T-cell (primary cell): ENCODE results near the gene KLK10. TPM values are rescaled to one million over a fixed set of nuclear protein-coding genes. Genes with fewer than 3 reads are reported as not detected.

Experiments used
- ATAC-seq, 4 experiments: fragments of 200-7000 bp in 3 of 4; fragments of 150-1000 bp in 1 of 4; cut with Tn5 transposase; replicated peaks in 1 of 4; 1 replicate in 3 of 4; 2 replicates in 1 of 4; pipeline ENCODE4 v1.10.0; 2021; ENCODE audit warnings: moderate library complexity in 3 of 4, mild to moderate bottlenecking in 2 of 4, moderate number of reproducible peaks in 1 of 4
- CTCF ChIA-PET, 2 donors: fragments of 300-600 bp; sonication (Branson Sonifier 250); formaldehyde crosslinking; loops; one replicate each; lab custom pipeline; 2022; ENCODE audit warnings: antibody characterized with exemption in 2 of 2; lab: Charles Lee
- POLR2A ChIA-PET, 2 donors: fragments of 300-600 bp; sonication (Branson Sonifier 250); formaldehyde crosslinking; loops; one replicate each; lab custom pipeline; 2022; ENCODE audit warnings: antibody characterized with exemption in 2 of 2; lab: Charles Lee
- DNase-seq, 35 experiments: peaks; one replicate each; pipeline versions ENCODE4 v3.0.0 to v3.0.0-alpha.2; 2013 to 2023
- H3K27ac ChIP-seq: one replicate; pipeline ENCODE4 v1.5.1; 2013; ENCODE audit warnings: low read length
- H3K27me3 ChIP-seq, 2 experiments: replicated peaks in 1 of 2; 1 replicate in 1 of 2; 2 replicates in 1 of 2; pipeline versions ENCODE4 v1.6.1 to v1.7.0; 2013; ENCODE audit warnings: low read length in 1 of 2, mixed read lengths in 1 of 2; ENCODE audit not compliant: control insufficient read depth in 2 of 2, insufficient read depth in 2 of 2; ENCODE audit errors: extremely low read depth in 1 of 2
- H3K36me3 ChIP-seq, 2 donors: 1 replicate in 1 of 2; 2 replicates in 1 of 2; pipeline versions ENCODE4 v1.6.1 to v1.7.0; 2013; ENCODE audit warnings: low read length in 1 of 2; ENCODE audit not compliant: control insufficient read depth in 2 of 2, insufficient read depth in 1 of 2; ENCODE audit errors: extremely low read depth in 1 of 2
- H3K4me1 ChIP-seq, 2 experiments: 1 replicate in 1 of 2; 2 replicates in 1 of 2; pipeline versions ENCODE4 v1.6.1 to v1.7.0; 2013; ENCODE audit warnings: low read length in 2 of 2, mixed read lengths in 1 of 2; ENCODE audit not compliant: insufficient read depth in 2 of 2, control insufficient read depth in 1 of 2; ENCODE audit errors: extremely low read depth in 1 of 2
- H3K4me3 ChIP-seq, 2 donors: 1 replicate in 1 of 2; 2 replicates in 1 of 2; pipeline versions ENCODE4 v1.5.1 to v1.7.0; 2013; ENCODE audit warnings: mild to moderate bottlenecking in 2 of 2, low read length in 1 of 2, moderate library complexity in 1 of 2; ENCODE audit not compliant: control insufficient read depth in 1 of 2; ENCODE audit errors: extremely low read depth in 1 of 2
- H3K9me3 ChIP-seq: 2 replicates; pipeline ENCODE4 v1.7.0; 2013
- H3K27ac Mint-ChIP-seq, 2 donors: one replicate each; pipeline ENCODE4 v1.8.0; 2020 to 2021; ENCODE audit warnings: mild to moderate bottlenecking in 2 of 2, mixed read lengths in 2 of 2
- H3K27me3 Mint-ChIP-seq, 2 donors: one replicate each; pipeline ENCODE4 v1.8.0; 2021 to 2022; ENCODE audit warnings: mixed read lengths in 2 of 2
- H3K36me3 Mint-ChIP-seq: one replicate; pipeline ENCODE4 v1.8.0; 2021; ENCODE audit warnings: mixed read lengths
- H3K4me1 Mint-ChIP-seq, 3 donors: one replicate each; pipeline ENCODE4 v1.8.0; 2020 to 2022; ENCODE audit warnings: mixed read lengths in 3 of 3, mild to moderate bottlenecking in 1 of 3
- H3K4me3 Mint-ChIP-seq, 3 donors: one replicate each; pipeline ENCODE4 v1.8.0; 2020 to 2022; ENCODE audit warnings: mild to moderate bottlenecking in 3 of 3, mixed read lengths in 3 of 3, moderate library complexity in 3 of 3
- H3K9me3 Mint-ChIP-seq, 3 donors: one replicate each; pipeline ENCODE4 v1.8.0; 2020 to 2022; ENCODE audit warnings: mixed read lengths in 3 of 3
- WGBS: methylation state at CpG from one replicate; pipeline ENCODE4 v1.1.5; 2013; ENCODE audit warnings: missing lambda C conversion rate; ENCODE audit not compliant: insufficient coverage; 5-methylcytosine and 5-hydroxymethylcytosine counted together
- total RNA-seq, 35 experiments: library from RNA in 6 of 35; stranded (reverse) in 6 of 35; fragments of 120-200 nt in 1 of 35; gene quantifications; one replicate each; pipeline versions ENCODE4 v1.2.1 to v1.2.4 and lab custom pipeline; 2013 to 2026

Gene KLK10
- total RNA-seq, 5 donors from 2014 or later (not counting 1 experiment from before 2014, with no cell fraction given), result not detected

DNA sequence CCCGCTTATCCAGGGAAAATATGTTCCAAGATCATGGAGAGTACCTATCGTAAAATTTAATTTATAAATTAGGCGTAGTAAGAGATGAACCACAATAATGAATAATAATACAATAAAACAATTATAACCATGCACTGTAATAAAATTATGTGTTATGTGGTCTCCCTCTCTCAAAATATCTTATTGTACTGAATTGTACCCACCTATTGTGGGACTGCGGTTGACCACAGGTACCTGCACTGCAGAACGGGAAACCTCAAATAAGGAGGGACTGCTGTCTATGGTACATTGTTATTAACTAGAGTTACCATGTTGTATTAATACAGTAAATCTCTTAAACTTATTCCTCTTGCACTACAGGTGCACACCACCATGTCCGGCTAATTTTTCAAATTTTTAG, 20.6 kb upstream of the KLK10 start:
- H3K9me3 Mint-ChIP-seq, result no peaks in the 10 kb centered on the region
- CTCF ChIA-PET, result no interaction called here
- H3K27me3 ChIP-seq, result peaks cover 0 to under 1% of the 10 kb centered on the region in 2 experiments
- no peak overlapping the region for H3K27ac ChIP-seq
- H3K9me3 ChIP-seq, result no peaks in the 10 kb centered on the region
- no CpG with 5 or more reads among the region's 6 CpGs for WGBS
- H3K4me1 Mint-ChIP-seq, result no peaks in the 10 kb centered on the region
- no peak overlapping the region for H3K4me3 Mint-ChIP-seq
- H3K27ac Mint-ChIP-seq, result no peak overlapping the region
- POLR2A ChIA-PET, result no interaction called here
- ATAC-seq (no peak), DNase-seq (no peak)
- peaks cover 0 to 5% of the 10 kb centered on the region in 2 donors for H3K27me3 Mint-ChIP-seq
- H3K36me3 Mint-ChIP-seq, result no peaks in the 10 kb centered on the region
- H3K4me1 ChIP-seq, result no peaks in the 10 kb centered on the region
- H3K4me3 ChIP-seq, result no peak overlapping the region
- H3K36me3 ChIP-seq, result no peaks in the 10 kb centered on the region

DNA sequence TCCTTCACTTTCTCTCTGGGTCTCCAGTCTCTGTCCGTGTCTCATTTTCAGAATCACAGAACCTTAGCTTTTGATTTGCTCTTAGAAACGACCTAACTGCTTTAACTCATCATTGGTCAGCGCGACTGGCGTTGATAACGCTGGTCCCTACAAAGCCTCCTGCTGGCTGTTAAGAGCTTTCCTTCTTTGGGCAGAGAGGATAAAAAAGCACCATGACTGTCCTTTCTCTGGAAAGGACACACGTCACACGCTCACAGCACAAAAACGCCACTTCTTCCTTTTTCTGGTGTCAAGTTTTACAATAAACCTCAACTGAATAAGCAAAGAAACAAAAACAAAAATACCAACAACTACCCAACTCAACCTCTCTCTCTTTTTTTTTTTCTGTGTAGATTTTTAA, 17.0 kb upstream of the KLK10 start:
- Histone ChIP-seq H3K9me3 (no peaks in the 10 kb centered on the region), H3K36me3 (no peaks in the 10 kb centered on the region), H3K27ac (no peak overlapping the region), H3K4me3 (no peak overlapping the region), H3K4me1 (no peaks in the 10 kb centered on the region), H3K27me3 (peaks cover 0 to 18% of the 10 kb centered on the region in 2 experiments)
- H3K4me3 Mint-ChIP-seq, result no peak overlapping the region
- H3K27me3 Mint-ChIP-seq, result peaks cover 10 to 21% of the 10 kb centered on the region in 2 donors
- ChIA-PET CTCF (no interaction called here), POLR2A (no interaction called here)
- ATAC-seq (no peak), DNase-seq (no peak)
- WGBS, result 81% methylated on average over 9 of the region's 9 CpGs
- no peaks in the 10 kb centered on the region for H3K4me1 Mint-ChIP-seq
- H3K36me3 Mint-ChIP-seq, result no peaks in the 10 kb centered on the region
- no peak overlapping the region for H3K27ac Mint-ChIP-seq
- no peaks in the 10 kb centered on the region for H3K9me3 Mint-ChIP-seq

DNA sequence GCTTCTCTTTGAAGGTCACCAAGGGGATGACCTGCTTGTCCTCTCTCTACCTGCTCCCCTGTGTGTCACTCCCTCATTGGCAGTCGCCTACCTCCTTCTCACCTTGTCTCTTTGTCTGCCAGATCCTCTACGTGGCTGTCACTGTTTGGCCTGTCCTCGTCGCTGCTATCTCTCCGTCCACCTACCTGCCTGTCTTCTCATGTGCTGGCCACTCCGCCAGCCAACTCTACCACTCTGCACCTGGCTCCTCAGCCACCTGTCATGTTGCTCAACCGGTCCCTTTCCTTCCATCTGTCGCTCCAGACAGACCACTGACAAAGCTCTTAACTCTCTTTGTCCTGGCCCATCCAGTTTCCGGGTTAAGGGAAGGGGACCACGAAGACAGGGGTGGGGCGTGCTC, 15.2 kb upstream of the KLK10 start, which contains the start of gene KLK12:
KLK12 (minus strand) TSS at position 299 of the 400 bp plus-strand sequence. CDS start 381 bp downstream, outside the sequence.
- Mint-ChIP-seq H3K9me3 (no peaks in the 10 kb centered on the region), H3K4me1 (no peaks in the 10 kb centered on the region), H3K27me3 (peaks cover 20 to 36% of the 10 kb centered on the region in 2 donors), H3K36me3 (no peaks in the 10 kb centered on the region), H3K4me3 (no peak within 1 kb of the TSS), H3K27ac (no peak within 1 kb of the TSS)
- DNase-seq (no peak), ATAC-seq (no peak)
- no peak within 1 kb of the TSS for H3K27ac ChIP-seq
- no peaks in the 10 kb centered on the region for H3K36me3 ChIP-seq
- no peaks in the 10 kb centered on the region for H3K9me3 ChIP-seq
- WGBS, result 46% methylated on average over 6 of the region's 11 CpGs
- H3K4me1 ChIP-seq, result no peaks in the 10 kb centered on the region
- ChIA-PET CTCF (no interaction called here), POLR2A (no interaction called here)
- H3K4me3 ChIP-seq, result no peak within 1 kb of the TSS
- H3K27me3 ChIP-seq, result peaks cover 0 to 28% of the 10 kb centered on the region in 2 experiments

DNA sequence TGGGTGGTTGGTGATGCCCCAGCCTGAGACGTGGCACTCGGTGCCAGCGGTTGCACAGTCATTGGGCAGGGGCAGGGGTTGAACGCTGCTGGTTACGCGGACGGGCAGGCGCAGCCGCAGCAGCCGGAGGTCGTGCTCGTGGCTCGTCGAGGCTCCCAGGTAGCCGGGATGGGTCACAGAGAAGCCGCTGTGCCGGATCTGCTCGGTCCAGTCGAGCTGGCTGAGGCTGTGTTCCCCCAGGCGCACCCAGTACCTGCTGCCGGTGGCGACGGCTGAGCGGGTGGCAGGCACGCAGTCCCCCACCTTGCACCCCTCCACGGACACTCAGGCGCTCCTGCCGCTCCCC, 12.3 kb upstream of the KLK10 start:
- DNase-seq, result no peak
- Mint-ChIP-seq H3K4me3 (no peak overlapping the region), H3K27me3 (peaks cover 31 to 49% of the 10 kb centered on the region in 2 donors), H3K9me3 (no peaks in the 10 kb centered on the region), H3K4me1 (no peaks in the 10 kb centered on the region), H3K36me3 (no peaks in the 10 kb centered on the region), H3K27ac (no peak overlapping the region)
- no peak for ATAC-seq
- Histone ChIP-seq H3K27me3 (peaks cover 0 to 45% of the 10 kb centered on the region in 2 experiments), H3K27ac (no peak overlapping the region), H3K4me1 (no peaks in the 10 kb centered on the region), H3K36me3 (no peaks in the 10 kb centered on the region), H3K9me3 (no peaks in the 10 kb centered on the region), H3K4me3 (no peak overlapping the region)
- WGBS, result 90% methylated on average over 27 of the region's 28 CpGs
- POLR2A ChIA-PET, result no interaction called here
- CTCF ChIA-PET, result no interaction called here

DNA sequence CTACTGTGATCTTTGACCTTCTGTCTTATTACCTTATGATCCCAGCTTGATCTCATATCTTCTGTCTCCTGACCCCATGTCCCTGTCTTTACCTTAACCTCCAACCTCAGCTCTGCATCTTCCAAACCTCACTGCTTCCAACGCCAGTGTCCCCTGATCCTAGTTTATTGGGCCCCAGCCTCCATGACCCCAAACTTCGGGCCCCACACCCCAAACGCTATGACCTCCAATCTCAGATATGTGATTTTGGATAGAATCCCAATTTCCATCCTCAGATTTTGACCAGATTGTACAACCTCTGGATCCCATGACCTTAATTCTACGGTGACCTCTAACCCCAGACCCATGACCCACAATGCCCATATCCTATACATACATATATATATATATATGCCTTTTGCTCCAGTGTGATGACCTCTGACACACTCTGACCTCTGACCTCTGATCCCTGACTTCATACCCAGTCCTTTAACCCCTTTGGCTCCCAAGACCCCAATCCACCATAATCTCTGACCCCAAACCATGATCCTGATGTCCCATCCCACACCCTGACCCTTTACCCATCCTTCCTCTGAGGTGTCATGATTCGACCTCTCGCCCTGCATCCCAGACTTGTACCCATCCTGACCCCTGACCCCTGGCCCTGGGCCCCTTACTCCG, 11.8 kb upstream of the KLK10 start:
- no peaks in the 10 kb centered on the region for H3K36me3 Mint-ChIP-seq
- Histone ChIP-seq H3K27ac (no peak overlapping the region), H3K9me3 (no peaks in the 10 kb centered on the region), H3K36me3 (no peaks in the 10 kb centered on the region), H3K4me1 (no peaks in the 10 kb centered on the region), H3K27me3 (peaks cover 0 to 48% of the 10 kb centered on the region in 2 experiments), H3K4me3 (no peak overlapping the region)
- no peak overlapping the region for H3K27ac Mint-ChIP-seq
- ATAC-seq (no peak), DNase-seq (no peak)
- 79% methylated on average over 3 of the region's 7 CpGs for WGBS
- no peaks in the 10 kb centered on the region for H3K9me3 Mint-ChIP-seq
- ChIA-PET POLR2A (no interaction called here), CTCF (no interaction called here)
- H3K4me3 Mint-ChIP-seq, result no peak overlapping the region
- H3K27me3 Mint-ChIP-seq, result peaks cover 35 to 51% of the 10 kb centered on the region in 2 donors
- H3K4me1 Mint-ChIP-seq, result no peaks in the 10 kb centered on the region

DNA sequence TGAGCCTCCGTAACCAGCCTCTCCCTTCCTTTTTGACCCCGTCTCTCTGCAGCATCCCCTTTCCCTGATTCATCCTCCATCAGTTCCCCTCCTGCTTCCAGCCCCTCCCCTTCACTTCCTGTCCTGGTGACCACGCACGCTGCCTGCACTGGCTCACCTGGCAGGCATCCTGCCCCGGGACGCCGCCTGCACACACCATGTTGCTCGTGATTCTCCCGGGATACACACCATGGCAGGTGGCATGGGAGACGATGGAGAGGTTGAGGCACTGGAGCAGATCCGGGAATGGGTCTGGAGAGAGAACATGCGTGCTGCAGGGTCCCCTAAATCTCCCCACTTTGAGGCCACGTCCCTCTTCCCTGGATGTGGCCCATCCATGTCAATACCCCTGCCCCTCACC, 11.1 kb upstream of the KLK10 start:
- Mint-ChIP-seq H3K9me3 (no peaks in the 10 kb centered on the region), H3K36me3 (no peaks in the 10 kb centered on the region), H3K27ac (no peak overlapping the region), H3K4me3 (no peak overlapping the region), H3K4me1 (no peaks in the 10 kb centered on the region), H3K27me3 (peaks cover 35 to 53% of the 10 kb centered on the region in 2 donors)
- no peak overlapping the region for H3K27ac ChIP-seq
- ChIA-PET POLR2A (no interaction called here), CTCF (no interaction called here)
- 76% methylated on average over 8 of the region's 13 CpGs for WGBS
- H3K27me3 ChIP-seq, result peaks cover 0 to 55% of the 10 kb centered on the region in 2 experiments
- ATAC-seq (no peak), DNase-seq (no peak)
- H3K9me3 ChIP-seq, result no peaks in the 10 kb centered on the region
- H3K36me3 ChIP-seq, result no peaks in the 10 kb centered on the region
- H3K4me1 ChIP-seq, result no peaks in the 10 kb centered on the region
- H3K4me3 ChIP-seq, result no peak overlapping the region
